Measurements from ENCODE around the gene MTRFR.

Gene MTRFR

DNA sequence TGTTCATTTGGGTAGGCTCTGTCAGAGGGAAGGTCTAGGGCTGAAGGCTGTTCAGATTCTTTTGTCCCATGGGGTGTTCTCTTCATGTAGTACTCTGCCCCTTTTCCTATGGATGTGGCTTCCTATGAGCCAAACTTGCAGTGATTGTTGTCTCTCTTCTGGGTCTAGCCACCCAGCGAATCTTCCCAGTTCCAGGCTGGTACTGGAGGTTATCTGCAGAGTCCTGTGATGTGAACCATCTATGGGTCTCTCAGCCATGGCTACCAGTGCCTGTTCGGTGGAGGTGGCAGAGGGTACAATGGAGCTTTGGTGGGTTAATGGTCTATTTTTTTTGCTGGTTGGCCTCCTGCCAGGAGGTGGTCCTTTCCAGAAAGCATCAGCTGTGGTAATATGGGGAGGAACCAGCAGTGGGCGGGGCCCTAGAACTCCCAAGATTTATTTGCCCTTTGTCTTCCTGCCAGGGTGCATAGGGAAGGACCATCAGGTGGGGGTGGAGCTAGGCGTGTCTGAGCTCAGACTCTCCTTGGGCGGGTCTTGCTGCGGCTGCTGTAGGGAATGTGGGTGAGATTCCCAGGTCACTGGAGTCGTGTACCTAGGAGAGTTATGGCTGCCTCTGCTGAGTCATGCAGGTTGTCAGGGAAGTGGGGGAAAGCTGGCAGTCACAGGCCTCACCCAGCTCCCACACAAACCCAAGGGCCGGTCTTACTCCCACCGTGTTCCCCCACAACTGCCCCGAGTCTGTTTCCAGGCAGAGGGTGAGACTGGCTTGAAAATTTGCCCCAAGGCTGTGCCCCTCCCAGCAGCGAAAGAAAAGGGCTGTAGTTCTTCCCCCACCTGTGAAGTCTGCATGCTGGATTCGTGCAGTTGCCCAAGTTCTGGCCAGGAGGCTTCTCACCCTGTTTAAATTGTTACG, 17.5 kb downstream of the MTRFR start:
- no peak for DNase-seq

GRCh38 chr12:123251403-123252076, 18.3 kb downstream of the MTRFR start:
- no peak for DNase-seq

DNA sequence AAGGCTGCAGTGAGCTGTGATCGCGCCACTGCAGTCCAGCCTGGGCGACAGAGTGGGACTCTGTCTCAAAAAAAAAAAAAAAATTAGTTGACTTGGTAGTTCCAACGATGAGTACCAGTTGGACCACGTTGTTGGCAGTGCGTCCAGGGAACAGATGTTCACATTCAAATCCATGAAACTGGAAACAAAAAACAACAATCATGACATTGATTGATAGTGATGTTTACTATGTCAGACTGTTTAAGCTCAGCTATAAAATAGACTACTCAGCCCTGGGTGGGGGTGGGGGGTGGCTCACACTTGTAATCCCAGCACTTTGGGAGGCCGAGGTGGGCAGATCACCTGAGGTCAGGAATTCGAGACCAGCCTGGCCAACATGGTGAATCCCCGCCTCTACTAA, 19.1 kb downstream of the MTRFR start:
- peak; percentile 22 for DNase-seq

DNA sequence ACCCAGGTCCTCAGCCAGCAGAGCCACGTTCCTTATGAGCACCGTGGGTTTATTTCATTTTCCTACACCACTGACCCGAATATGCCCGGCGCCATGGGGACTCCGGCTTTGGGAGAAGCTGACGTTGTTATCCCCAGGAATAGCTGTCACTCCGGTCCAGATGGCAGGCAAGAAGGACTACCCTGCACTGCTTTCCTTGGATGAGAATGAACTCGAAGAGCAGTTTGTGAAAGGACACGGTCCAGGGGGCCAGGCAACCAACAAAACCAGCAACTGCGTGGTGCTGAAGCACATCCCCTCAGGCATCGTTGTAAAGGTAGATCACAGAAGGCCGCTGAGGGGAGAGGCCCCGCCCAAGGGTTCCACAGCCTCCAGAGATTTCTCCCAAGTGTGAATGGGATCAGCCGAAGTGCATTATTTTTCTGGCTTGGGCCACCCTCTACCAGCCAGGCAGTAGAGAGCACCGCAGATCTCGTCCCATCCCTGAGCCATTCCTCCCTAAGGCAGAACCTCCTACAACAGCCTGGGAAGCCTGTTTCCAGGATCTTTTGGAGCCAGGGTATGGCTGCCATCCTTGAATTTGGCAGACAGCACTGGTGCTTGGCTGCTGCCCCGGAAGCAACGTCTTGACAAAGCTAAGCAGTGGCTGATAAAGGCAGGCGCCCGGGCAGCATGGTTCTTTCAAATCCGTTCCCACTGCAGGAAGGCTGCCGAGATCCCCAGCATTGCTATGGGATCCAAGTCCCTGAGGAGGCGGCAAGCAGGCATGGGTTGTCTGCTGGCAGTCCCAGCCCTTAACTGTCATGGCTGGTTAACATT, 20.6 kb downstream of the MTRFR start:
- DNase-seq: no peak

GRCh38 chr12:123254853-123255446, 21.7 kb downstream of the MTRFR start:
- DNase-seq: no peak

GRCh38 chr12:123258593-123258992, 25.4 kb downstream of the MTRFR start:
- DNase-seq: no peak

DNA sequence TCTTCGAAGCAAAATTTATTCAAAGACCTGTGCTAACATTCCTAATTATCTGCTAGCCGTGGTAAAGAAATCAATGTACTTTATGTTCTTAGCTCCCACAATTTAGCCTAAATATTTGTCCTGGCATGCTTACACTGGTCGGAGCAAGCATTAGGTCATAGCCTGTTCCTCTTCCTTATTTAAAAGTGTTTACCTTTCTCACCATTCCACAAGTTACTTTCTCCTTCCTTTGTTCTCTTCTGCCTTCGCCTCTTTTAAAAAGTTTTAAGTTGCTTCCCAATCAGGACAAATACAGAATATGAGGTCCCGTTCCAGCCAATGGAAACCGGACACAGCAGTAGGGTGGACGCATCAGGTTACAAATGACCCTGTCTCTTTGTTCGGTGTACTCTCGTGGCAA, 26.8 kb downstream of the MTRFR start:
- DNase-seq: no peak

DNA sequence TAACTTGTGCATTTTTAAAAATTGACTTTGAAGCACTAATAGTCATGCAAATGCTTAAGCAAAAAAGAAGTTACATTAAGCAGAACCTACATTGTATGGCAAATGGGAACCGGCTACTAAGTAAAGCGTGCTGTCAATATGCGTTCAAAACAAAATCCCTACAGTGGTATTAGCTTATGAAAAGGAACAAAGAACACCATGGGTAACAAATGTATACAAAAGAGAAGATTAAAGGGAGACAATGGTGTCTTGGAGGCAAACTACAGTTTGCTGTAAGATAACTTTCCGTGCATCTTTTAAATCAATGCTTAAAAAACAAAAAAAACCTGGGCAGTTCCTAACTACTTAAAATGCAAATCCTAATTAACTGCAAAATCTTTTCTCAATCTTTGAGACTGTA, 28.0 kb downstream of the MTRFR start:
- DNase-seq: no peak

DNA sequence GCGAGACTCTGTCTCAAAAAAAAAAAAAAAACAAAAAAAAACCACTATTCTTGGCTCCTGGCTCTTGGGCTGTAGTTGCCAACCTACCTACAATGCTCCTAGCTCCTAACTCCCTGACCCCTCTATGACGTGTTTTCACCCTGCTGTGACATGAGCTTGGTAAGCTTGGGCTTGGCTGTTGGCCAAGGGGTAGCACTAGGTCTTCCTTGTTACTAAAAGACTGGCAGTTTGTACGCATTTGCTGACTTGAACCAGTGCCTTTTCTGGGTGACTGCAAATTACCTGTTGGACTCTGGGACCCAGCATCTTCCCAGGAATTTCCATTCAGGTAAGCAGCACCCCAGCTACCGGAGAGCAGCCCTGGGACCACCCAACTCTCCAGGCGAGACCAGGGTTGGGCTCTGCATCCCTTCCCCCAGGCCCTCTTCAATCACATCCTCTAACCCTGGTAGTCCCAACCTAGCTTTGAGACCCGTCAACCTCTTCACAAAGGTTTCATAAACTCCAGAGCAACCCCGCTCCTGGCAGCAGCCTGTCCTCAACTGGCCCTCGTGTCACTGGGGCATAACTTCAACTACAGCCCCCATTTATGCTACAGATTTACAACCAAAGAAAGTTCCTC, 30.1 kb downstream of the MTRFR start:
- DNase-seq: peak; percentile 6

DNA sequence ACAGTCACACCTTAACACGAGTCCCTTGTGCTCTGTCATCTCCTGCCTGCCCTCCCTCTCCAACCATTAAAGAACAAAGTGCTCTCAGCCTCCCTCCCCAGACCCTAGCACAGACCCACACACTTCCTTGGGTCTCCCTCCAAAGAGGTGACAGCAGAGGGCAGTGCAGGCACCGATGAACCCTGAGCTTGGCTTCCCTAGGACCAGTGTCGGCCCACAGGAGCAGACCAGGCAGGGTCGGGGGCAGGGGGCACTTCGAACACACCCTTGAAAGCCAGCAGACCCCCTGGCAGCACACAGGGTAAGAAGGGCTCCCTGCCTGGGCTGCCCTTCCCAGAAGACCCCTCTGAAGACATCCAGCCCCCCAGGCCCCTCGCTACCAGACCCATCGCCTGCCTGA, 31.4 kb downstream of the MTRFR start:
- DNase-seq: no peak

GRCh38 chr12:123265851-123266678, 32.8 kb downstream of the MTRFR start:
- DNase-seq: no peak

DNA sequence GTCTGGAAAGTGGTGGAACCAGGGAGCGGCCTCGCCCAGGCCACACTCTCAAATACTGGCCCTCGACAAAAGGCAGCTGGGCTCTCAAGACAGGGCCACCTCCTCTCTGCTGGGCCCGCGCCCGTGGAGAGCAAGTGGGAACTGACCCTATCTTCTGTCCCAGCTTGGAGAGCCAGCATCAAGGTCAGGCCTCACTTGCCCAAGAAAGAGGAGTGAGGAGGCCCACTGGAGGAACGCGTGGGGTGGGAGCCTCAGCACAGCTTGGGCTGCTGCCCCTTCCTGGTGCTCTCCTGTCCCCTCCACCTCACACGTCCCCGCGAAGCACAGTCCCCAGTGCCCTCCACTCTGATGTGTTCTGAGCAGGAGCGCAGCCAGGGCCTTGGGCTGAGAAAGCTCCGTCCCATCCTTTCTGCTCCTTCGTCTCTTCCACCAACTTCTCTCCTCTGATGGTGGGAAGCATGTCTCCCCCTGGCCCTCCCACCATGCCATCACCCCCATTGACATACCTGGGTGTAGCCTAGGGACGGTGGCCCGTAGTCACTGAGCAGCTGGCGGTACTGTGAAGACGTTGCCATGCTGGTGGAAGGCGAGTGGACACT, 33.5 kb downstream of the MTRFR start:
- no peak for DNase-seq

GRCh38 chr12:123267335-123267920, 34.2 kb downstream of the MTRFR start:
- DNase-seq: no peak

DNA sequence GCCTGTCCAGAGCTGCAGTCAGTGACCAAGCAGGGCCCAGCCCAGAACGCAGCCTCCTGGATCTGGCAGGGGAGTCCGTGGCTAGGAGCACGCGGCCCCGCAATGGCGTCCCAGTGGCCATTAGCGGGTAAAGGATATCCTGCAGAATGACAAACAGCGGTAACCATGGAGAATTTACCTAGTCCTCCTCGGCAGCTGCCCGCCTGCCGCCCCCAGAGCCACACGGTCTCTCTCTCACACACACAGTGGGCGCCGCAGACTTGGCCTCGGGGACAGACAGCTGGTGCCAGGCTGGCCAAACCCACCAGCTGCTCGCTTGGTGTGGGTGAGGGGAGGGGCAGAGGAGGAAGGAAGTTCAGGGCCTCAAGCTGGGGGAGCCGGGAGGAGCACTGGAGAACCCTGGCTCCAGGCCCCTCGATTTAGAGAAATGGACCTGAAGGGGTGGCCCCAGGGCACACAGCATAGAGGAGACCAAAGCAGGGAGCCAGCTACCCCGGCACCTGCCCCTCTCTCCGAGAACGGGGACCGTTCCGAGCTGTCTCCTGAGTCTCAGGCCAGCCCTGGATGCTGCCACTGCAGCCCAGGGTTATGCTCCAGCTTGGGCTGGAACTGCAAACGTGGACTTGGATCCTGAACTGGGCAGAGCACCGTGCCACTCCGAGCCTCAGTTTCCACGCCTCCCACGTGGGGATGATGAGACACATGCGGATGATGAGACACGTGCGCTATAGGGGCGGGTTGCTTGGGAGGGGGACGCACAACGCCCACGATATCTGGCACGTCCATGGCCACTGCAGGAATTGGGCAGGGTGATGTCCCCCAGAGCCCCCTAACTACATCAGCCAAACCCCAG, 35.0 kb downstream of the MTRFR start:
- DNase-seq: peak; percentile 86

GRCh38 chr12:123268850-123269249, 35.6 kb downstream of the MTRFR start:
- DNase-seq: peak; percentile 7

DNA sequence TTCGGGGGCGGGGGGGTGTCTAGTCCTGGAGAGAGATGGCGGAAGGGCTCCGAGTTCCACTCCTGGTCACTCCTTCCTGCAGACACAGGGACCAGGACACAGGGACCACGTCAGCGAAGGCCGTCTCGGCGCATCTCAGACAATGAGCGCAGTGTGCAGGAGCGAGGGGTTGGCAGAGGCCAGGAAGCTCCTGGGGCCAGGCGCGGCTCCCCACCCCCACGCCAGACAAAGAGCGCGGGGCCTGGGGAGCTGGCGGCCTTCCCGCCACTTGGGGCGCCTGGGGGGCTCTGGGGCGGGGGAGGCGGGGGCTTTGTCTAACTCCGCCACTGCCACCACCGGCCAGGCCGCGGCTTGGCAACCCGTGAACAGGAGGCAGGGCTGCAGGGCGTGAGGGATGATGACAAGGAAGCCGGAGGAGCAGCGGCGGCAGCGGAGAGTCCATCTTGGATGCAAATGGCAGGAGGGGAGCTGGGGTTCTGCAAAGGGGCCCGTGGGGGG, 36.2 kb downstream of the MTRFR start:
- peak; percentile 74 for DNase-seq

GRCh38 chr12:123269896-123270213, 36.6 kb downstream of the MTRFR start:
- DNase-seq: no peak

- peak; percentile 26 for DNase-seq
Measured at GRCh38 chr12:123270214-123271000, 37.2 kb downstream of the MTRFR start.
